ENCODE measurements around the gene BMPR1B.

DNA sequence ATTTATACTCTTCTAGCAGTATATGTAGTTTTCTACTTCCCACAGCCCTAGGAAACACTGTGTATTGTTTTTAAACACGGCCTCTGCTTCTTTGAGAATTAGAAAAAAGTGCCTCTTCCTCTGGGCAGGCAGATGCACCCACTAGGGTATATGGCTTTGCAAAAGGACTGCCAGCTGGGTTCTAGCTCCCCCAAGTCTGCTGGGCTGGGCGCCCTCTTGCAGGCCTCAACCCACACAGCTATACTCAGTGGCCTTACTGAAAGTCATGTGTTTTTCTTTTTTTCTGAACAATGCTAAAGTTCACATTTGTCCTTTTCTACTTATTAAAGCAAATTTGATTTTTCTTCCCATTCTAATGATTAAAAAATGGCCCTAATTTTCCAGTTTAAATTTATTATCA is 35.5 kb upstream of the BMPR1B start:
- TF ChIP-seq CTCF (IDR thresholded peaks at IDR 0.05; ENCODE audit: low read depth, low read length, poor library complexity, severe bottlenecking) (no peak), EZH2phosphoT487 (IDR thresholded peaks at IDR 0.05; ENCODE audit: borderline replicate concordance, low read length) (no peak)

Measured in DOHH2 (cell line).